Left ventricle myocardium inferior (tissue), 1 donor: ENCODE results near the gene FAF1. TPM values are rescaled to one million over a fixed set of nuclear protein-coding genes. Genes with fewer than 3 reads are reported as not detected.

Source experiments
- DNase-seq: peaks from one replicate; pipeline ENCODE4 v3.0.0-alpha.2; 2020
- H3K27ac ChIP-seq: fragments of 200-600 bp; replicated peaks from 2 replicates; pipeline ENCODE4 v1.8.0; 2021
- H3K27me3 ChIP-seq: fragments of 200-600 bp; 2 replicates; pipeline ENCODE4 v1.8.0; 2021; ENCODE audit warnings: low read depth
- H3K36me3 ChIP-seq: fragments of 200-600 bp; 2 replicates; pipeline ENCODE4 v1.8.0; 2021
- H3K4me1 ChIP-seq: fragments of 200-600 bp; 2 replicates; pipeline ENCODE4 v1.8.0; 2021
- H3K4me3 ChIP-seq: fragments of 200-600 bp; 2 replicates; pipeline ENCODE4 v1.8.0; 2021; ENCODE audit warnings: mild to moderate bottlenecking, moderate library complexity
- H3K9me3 ChIP-seq: fragments of 200-600 bp; replicated peaks from 2 replicates; pipeline ENCODE4 v1.8.0; 2021
- intact Hi-C: fragments of 100-400 bp; cut with micrococcal nuclease; formaldehyde crosslinking; loops from one replicate; pipeline ENCODE4 v1.11.0; 2022
- total RNA-seq: library from RNA; stranded (reverse); fragmentation: NEBNext Ultra II Directional; extraction: Animal tissue kit (Norgen Biotek cat#: 25700); gene quantifications from one replicate; pipeline ENCODE4 v1.2.1, GENCODE V29; 2021
- TF ChIP-seq, protein P1 (sequence below): fragments of 200-600 bp; IDR thresholded peaks from 2 replicates; pipeline ENCODE4 v1.8.0; 2021; ENCODE audit warnings: antibody characterized with exemption, mild to moderate bottlenecking, borderline replicate concordance
- donor health status: DM: no; HTN: yes; CAD: no; lungs with severe emphysema.

Gene FAF1
- total RNA-seq, 1 donor from 2014 or later = 80.0 TPM

DNA sequence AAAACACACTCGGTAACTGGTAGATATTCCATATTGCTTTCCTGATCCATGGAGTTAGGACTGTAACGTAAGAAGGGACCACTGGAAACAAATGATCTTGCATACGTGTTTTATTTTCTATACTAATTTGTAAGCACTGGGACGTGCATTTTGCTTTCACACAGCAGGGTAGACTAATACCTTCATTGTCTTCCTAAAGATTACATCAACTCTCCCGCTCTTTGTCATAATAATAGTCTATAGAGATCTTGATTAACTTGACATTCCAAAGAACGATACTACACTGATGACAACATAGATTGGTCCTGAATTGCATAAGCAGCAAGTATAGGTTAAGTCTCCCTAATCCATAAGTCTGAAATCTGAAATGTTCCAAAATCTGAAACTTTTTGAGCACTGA, 166.5 kb downstream of the FAF1 start:
- DNase-seq = no peak
- Histone ChIP-seq H3K9me3 (no peaks in the 10 kb centered on the region), H3K4me1 (no peaks in the 10 kb centered on the region), H3K27me3 (no peaks in the 10 kb centered on the region), H3K27ac (no peak overlapping the region), H3K4me3 (no peak overlapping the region), H3K36me3 (no peaks in the 10 kb centered on the region)
- intact Hi-C loops = no loop called here
- TF ChIP-seq, protein P1, sequence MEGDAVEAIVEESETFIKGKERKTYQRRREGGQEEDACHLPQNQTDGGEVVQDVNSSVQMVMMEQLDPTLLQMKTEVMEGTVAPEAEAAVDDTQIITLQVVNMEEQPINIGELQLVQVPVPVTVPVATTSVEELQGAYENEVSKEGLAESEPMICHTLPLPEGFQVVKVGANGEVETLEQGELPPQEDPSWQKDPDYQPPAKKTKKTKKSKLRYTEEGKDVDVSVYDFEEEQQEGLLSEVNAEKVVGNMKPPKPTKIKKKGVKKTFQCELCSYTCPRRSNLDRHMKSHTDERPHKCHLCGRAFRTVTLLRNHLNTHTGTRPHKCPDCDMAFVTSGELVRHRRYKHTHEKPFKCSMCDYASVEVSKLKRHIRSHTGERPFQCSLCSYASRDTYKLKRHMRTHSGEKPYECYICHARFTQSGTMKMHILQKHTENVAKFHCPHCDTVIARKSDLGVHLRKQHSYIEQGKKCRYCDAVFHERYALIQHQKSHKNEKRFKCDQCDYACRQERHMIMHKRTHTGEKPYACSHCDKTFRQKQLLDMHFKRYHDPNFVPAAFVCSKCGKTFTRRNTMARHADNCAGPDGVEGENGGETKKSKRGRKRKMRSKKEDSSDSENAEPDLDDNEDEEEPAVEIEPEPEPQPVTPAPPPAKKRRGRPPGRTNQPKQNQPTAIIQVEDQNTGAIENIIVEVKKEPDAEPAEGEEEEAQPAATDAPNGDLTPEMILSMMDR = no peak

DNA sequence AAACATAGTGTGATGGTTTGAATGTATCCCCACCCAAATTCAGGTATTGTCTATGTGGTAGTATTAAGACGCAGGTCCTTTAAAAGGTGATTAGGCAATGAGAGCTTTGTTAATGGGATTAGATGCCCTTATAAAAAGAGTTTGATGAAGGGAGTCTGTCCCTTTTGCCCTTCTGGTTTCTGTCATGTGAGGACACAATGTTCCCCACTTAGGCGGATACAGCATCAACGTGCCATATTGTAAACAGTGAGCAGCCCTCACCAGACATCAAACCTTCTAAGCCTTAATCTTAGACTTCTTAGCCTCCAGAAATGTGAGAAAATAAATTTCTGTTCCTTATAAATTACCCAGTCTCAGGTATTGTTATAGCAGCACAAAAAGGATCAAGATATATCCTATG, 172.8 kb downstream of the FAF1 start:
- H3K4me3 ChIP-seq = no peak overlapping the region
- TF ChIP-seq, protein P1 = no peak

DNA sequence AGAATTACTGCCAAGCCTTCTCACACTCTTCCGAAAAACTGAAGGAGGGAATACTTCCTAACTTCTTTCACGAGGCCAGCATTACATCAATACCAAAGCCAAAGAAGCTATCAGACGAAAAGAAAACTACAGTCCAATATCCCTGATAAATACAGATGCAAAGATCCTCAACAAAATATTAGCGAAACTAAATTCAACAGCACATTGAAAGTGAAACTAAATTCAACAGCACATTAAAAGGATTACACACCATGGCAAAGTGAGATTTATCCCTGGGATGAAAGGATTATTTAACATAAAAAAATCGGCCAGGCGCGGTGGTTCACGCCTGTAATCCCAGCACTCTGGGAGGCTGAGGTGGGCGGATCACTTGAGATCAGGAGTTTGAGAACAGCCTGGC, 176.8 kb downstream of the FAF1 start:
- Histone ChIP-seq H3K4me1 (no peaks in the 10 kb centered on the region), H3K4me3 (no peak overlapping the region), H3K9me3 (no peaks in the 10 kb centered on the region), H3K27ac (no peak overlapping the region), H3K36me3 (peaks cover 29% of the 10 kb centered on the region), H3K27me3 (no peaks in the 10 kb centered on the region)
- TF ChIP-seq, protein P1 = no peak
- intact Hi-C loops = no loop called here
- no peak for DNase-seq

More for the DNA sequence above, 172.8 kb downstream of the FAF1 start:
- H3K27me3 ChIP-seq = no peaks in the 10 kb centered on the region
- H3K9me3 ChIP-seq = no peaks in the 10 kb centered on the region
- DNase-seq = no peak
- no peak overlapping the region for H3K27ac ChIP-seq
- intact Hi-C loops = no loop called here
- H3K4me1 ChIP-seq = no peaks in the 10 kb centered on the region
- H3K36me3 ChIP-seq = peaks cover 17% of the 10 kb centered on the region

DNA sequence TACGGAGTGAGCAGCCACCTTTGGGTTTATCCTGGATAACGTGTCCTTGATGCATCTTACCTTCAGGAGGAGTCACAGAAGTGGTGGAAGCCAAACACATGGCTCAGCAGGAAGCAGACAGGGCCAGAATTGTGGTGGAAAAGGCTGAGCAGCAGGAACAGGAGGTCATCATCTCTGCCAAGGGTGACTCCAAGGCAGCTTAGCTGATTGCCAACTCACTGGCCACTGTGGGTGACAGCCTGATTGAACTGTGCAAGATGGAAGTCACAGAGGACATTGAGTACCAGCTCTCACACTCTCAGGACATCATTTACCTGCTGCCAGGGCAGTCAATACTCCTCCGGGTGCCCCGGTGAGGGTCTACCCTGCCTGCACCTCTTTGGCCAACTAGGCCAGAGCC, 179.3 kb downstream of the FAF1 start:
- Histone ChIP-seq H3K27me3 (no peaks in the 10 kb centered on the region), H3K4me3 (no peak overlapping the region), H3K9me3 (no peaks in the 10 kb centered on the region), H3K36me3 (peaks cover 12% of the 10 kb centered on the region), H3K4me1 (no peaks in the 10 kb centered on the region), H3K27ac (no peak overlapping the region)
- intact Hi-C loops = no loop called here
- no peak for DNase-seq
- TF ChIP-seq, protein P1 = no peak

DNA sequence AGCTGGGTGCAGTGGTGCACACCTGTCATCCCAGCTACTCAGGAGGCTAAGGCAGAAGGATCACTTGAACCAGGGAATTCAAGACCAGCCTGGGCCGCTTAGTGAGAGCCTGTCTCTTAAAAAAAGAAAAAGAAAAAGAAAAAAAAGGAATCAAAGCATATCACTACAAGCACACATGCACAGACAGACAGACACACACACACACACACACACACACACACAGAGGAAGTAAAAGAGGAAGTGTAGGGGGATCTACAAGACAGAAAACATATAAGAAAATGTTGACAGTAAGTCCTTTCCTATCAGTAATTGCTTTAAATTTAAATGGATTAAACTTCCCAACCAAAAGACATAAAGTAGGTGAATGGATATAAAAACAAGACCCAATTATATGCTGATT, 180.3 kb downstream of the FAF1 start:
- peaks cover 12% of the 10 kb centered on the region for H3K36me3 ChIP-seq
- TF ChIP-seq, protein P1 = no peak
- no peak overlapping the region for H3K4me3 ChIP-seq
- no peak for DNase-seq
- H3K27me3 ChIP-seq = no peaks in the 10 kb centered on the region
- intact Hi-C loops = loop anchor here (10.0 kb wide), 2 partner anchors 265 to 405 kb away; no protein-coding TSS in a partner anchor
- H3K4me1 ChIP-seq = no peaks in the 10 kb centered on the region
- no peaks in the 10 kb centered on the region for H3K9me3 ChIP-seq
- no peak overlapping the region for H3K27ac ChIP-seq
